ENCODE results near the gene METTL25.

The METTL25 gene

GRCh38 chr12:82437744-82438143 is 79.4 kb downstream of the METTL25 start:
- Histone ChIP-seq H3K56ac (ENCODE audit: low read length) (no peak overlapping the region), H3K27me3 (ENCODE audit: insufficient read depth, low read length, poor library complexity) (no peaks in the 10 kb centered on the region), H3K4me3 (ENCODE audit: low read length) (no peak overlapping the region), H3K23ac (ENCODE audit: low read length) (no peak overlapping the region), H3K79me1 (ENCODE audit: low read length) (no peaks in the 10 kb centered on the region), H3K4me2 (ENCODE audit: low read length) (no peak overlapping the region), H2BK120ac (ENCODE audit: low read depth, low read length) (no peak overlapping the region), H4K5ac (ENCODE audit: low read length) (no peak overlapping the region), H2BK5ac (ENCODE audit: low read length) (no peak overlapping the region), H2AK5ac (ENCODE audit: low read length) (no peak overlapping the region), H4K8ac (ENCODE audit: low read depth, low read length) (no peak overlapping the region), H3K36me3 (ENCODE audit: control insufficient read depth, insufficient read depth, low read length) (no peaks in the 10 kb centered on the region), H3K18ac (ENCODE audit: low read length) (no peak overlapping the region), H2BK15ac (replicated peaks; ENCODE audit: low read depth) (no peak overlapping the region), H3K9ac (ENCODE audit: low read length) (no peak overlapping the region), H3K4ac (ENCODE audit: low read depth, low read length) (no peak overlapping the region), H3K4me1 (ENCODE audit: control insufficient read depth, low read depth, low read length) (no peaks in the 10 kb centered on the region), H3K27ac (ENCODE audit: low read depth, low read length) (no peak overlapping the region), H3K79me2 (ENCODE audit: control insufficient read depth, insufficient read depth, low read length) (no peaks in the 10 kb centered on the region)
- WGBS (ENCODE audit: extremely low coverage, insufficient coverage, low lambda C conversion rate), result no CpG with 5 or more reads among the region's 3 CpGs
- DNase-seq, result no peak

GRCh38 chr12:82438356-82438755 is 80.0 kb downstream of the METTL25 start:
- Histone ChIP-seq H2AK5ac (ENCODE audit: low read length) (no peak overlapping the region), H3K4me3 (ENCODE audit: low read length) (no peak overlapping the region), H3K27me3 (ENCODE audit: insufficient read depth, low read length, poor library complexity) (no peaks in the 10 kb centered on the region), H2BK120ac (ENCODE audit: low read depth, low read length) (no peak overlapping the region), H3K4me1 (ENCODE audit: control insufficient read depth, low read depth, low read length) (no peaks in the 10 kb centered on the region), H4K5ac (ENCODE audit: low read length) (no peak overlapping the region), H4K8ac (ENCODE audit: low read depth, low read length) (no peak overlapping the region), H3K4ac (ENCODE audit: low read depth, low read length) (no peak overlapping the region), H2BK5ac (ENCODE audit: low read length) (no peak overlapping the region), H2BK15ac (replicated peaks; ENCODE audit: low read depth) (no peak overlapping the region), H3K27ac (ENCODE audit: low read depth, low read length) (no peak overlapping the region), H3K23ac (ENCODE audit: low read length) (no peak overlapping the region), H3K79me2 (ENCODE audit: control insufficient read depth, insufficient read depth, low read length) (no peaks in the 10 kb centered on the region), H3K4me2 (ENCODE audit: low read length) (no peak overlapping the region), H3K18ac (ENCODE audit: low read length) (no peak overlapping the region), H3K36me3 (ENCODE audit: control insufficient read depth, insufficient read depth, low read length) (no peaks in the 10 kb centered on the region), H3K79me1 (ENCODE audit: low read length) (no peaks in the 10 kb centered on the region), H3K56ac (ENCODE audit: low read length) (no peak overlapping the region), H3K9ac (ENCODE audit: low read length) (no peak overlapping the region)
- no CpG with 5 or more reads among the region's 4 CpGs for WGBS (ENCODE audit: extremely low coverage, insufficient coverage, low lambda C conversion rate)
- no peak for DNase-seq

GRCh38 chr12:82440885-82441284 is 82.6 kb downstream of the METTL25 start:
- Histone ChIP-seq H4K5ac (ENCODE audit: low read length) (no peak overlapping the region), H3K79me1 (ENCODE audit: low read length) (no peaks in the 10 kb centered on the region), H3K27ac (ENCODE audit: low read depth, low read length) (no peak overlapping the region), H3K23ac (ENCODE audit: low read length) (no peak overlapping the region), H3K9ac (ENCODE audit: low read length) (no peak overlapping the region), H3K18ac (ENCODE audit: low read length) (no peak overlapping the region), H3K79me2 (ENCODE audit: control insufficient read depth, insufficient read depth, low read length) (no peaks in the 10 kb centered on the region), H3K27me3 (ENCODE audit: insufficient read depth, low read length, poor library complexity) (no peaks in the 10 kb centered on the region), H3K4ac (ENCODE audit: low read depth, low read length) (no peak overlapping the region), H2AK5ac (ENCODE audit: low read length) (no peak overlapping the region), H3K56ac (ENCODE audit: low read length) (no peak overlapping the region), H4K8ac (ENCODE audit: low read depth, low read length) (no peak overlapping the region), H2BK15ac (replicated peaks; ENCODE audit: low read depth) (no peak overlapping the region), H3K4me3 (ENCODE audit: low read length) (no peak overlapping the region), H3K36me3 (ENCODE audit: control insufficient read depth, insufficient read depth, low read length) (no peaks in the 10 kb centered on the region), H3K4me2 (ENCODE audit: low read length) (no peak overlapping the region), H2BK120ac (ENCODE audit: low read depth, low read length) (no peak overlapping the region), H2BK5ac (ENCODE audit: low read length) (no peak overlapping the region), H3K4me1 (ENCODE audit: control insufficient read depth, low read depth, low read length) (no peaks in the 10 kb centered on the region)
- WGBS (ENCODE audit: extremely low coverage, insufficient coverage, low lambda C conversion rate), result no CpG with 5 or more reads among the region's 1 CpG
- no peak for DNase-seq

DNA sequence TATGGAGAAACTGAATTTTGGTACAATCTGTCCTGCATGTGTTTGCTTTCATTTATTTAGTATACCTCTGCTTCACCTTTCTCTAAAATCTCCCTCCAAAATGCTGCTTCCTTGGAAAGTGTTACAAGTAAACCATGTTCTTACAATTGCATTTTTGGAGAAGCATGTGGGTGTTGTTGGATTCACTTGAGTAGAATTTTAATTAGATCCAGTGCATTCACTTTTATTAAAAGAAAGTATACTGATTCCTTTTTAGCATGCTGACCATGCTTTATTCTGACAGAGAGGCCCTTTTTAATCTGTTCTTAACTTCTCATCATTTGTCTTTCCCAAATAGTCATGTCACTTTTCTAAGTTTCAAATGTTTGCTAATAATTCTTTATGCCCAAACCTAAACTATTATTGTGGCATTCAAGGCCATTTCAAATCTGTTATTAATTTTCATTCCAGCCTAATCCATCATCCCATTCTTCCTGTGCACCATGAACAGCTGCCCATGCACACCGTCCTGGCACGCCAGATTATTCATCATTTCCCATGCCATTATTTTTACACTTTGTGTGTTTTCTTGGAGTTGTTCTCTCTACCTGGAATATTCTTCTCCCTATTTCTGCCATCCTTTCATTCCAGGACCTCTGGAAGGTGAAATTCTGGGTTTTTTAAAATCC is 90.7 kb downstream of the METTL25 start:
- no peak overlapping the region for H4K8ac ChIP-seq (ENCODE audit: low read depth, low read length)
- H2BK15ac ChIP-seq (replicated peaks; ENCODE audit: low read depth), result no peak overlapping the region
- DNase-seq, result no peak
- no peak overlapping the region for H2AK5ac ChIP-seq (ENCODE audit: low read length)
- H3K4me3 ChIP-seq (ENCODE audit: low read length), result no peak overlapping the region
- no CpG with 5 or more reads among the region's 2 CpGs for WGBS (ENCODE audit: extremely low coverage, insufficient coverage, low lambda C conversion rate)
- H3K27ac ChIP-seq (ENCODE audit: low read depth, low read length), result no peak overlapping the region
- H3K79me2 ChIP-seq (ENCODE audit: control insufficient read depth, insufficient read depth, low read length), result no peaks in the 10 kb centered on the region
- no peak overlapping the region for H3K18ac ChIP-seq (ENCODE audit: low read length)
- H3K23ac ChIP-seq (ENCODE audit: low read length), result no peak overlapping the region
- H4K5ac ChIP-seq (ENCODE audit: low read length), result no peak overlapping the region
- H3K4me1 ChIP-seq (ENCODE audit: control insufficient read depth, low read depth, low read length), result no peaks in the 10 kb centered on the region
- H3K27me3 ChIP-seq (ENCODE audit: insufficient read depth, low read length, poor library complexity), result no peaks in the 10 kb centered on the region
- H3K79me1 ChIP-seq (ENCODE audit: low read length), result no peaks in the 10 kb centered on the region
- no peak overlapping the region for H3K56ac ChIP-seq (ENCODE audit: low read length)
- H2BK5ac ChIP-seq (ENCODE audit: low read length), result no peak overlapping the region
- H3K4me2 ChIP-seq (ENCODE audit: low read length), result no peak overlapping the region
- H3K4ac ChIP-seq (ENCODE audit: low read depth, low read length), result no peak overlapping the region
- H3K9ac ChIP-seq (ENCODE audit: low read length), result no peak overlapping the region
- H3K36me3 ChIP-seq (ENCODE audit: control insufficient read depth, insufficient read depth, low read length), result no peaks in the 10 kb centered on the region
- H2BK120ac ChIP-seq (ENCODE audit: low read depth, low read length), result no peak overlapping the region

DNA sequence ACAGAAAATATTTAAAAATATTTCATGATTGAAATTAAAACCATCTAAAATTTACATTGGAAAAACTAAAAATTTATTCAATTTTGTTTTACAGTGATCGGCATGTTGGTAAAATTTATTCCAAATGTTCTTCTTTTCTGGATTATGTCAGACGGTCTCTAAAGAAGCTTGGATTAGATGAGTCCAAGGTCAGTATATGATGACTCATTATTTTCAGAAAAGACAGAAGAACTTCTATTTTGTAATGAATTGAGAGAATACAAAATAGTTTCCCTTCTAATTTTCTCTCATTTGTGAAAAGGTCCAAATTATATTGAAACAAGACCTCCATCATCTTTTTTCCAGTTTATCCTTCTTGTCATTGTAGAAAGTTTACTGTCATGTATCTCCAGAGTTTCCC is 98.3 kb downstream of the METTL25 start:
- Histone ChIP-seq H3K9ac (ENCODE audit: low read length) (no peak overlapping the region), H2BK15ac (replicated peaks; ENCODE audit: low read depth) (no peak overlapping the region), H2AK5ac (ENCODE audit: low read length) (no peak overlapping the region), H3K79me1 (ENCODE audit: low read length) (no peaks in the 10 kb centered on the region), H4K8ac (ENCODE audit: low read depth, low read length) (no peak overlapping the region), H3K4me3 (ENCODE audit: low read length) (no peak overlapping the region), H3K23ac (ENCODE audit: low read length) (no peak overlapping the region), H3K4ac (ENCODE audit: low read depth, low read length) (no peak overlapping the region), H3K18ac (ENCODE audit: low read length) (no peak overlapping the region), H2BK5ac (ENCODE audit: low read length) (no peak overlapping the region), H3K27me3 (ENCODE audit: insufficient read depth, low read length, poor library complexity) (no peaks in the 10 kb centered on the region), H3K56ac (ENCODE audit: low read length) (no peak overlapping the region), H3K4me1 (ENCODE audit: control insufficient read depth, low read depth, low read length) (no peaks in the 10 kb centered on the region), H3K27ac (ENCODE audit: low read depth, low read length) (no peak overlapping the region), H3K4me2 (ENCODE audit: low read length) (no peak overlapping the region), H3K79me2 (ENCODE audit: control insufficient read depth, insufficient read depth, low read length) (no peaks in the 10 kb centered on the region), H2BK120ac (ENCODE audit: low read depth, low read length) (no peak overlapping the region), H4K5ac (ENCODE audit: low read length) (no peak overlapping the region), H3K36me3 (ENCODE audit: control insufficient read depth, insufficient read depth, low read length) (no peaks in the 10 kb centered on the region)
- no CpG with 5 or more reads among the region's 2 CpGs for WGBS (ENCODE audit: extremely low coverage, insufficient coverage, low lambda C conversion rate)
- DNase-seq, result no peak

- no peak overlapping the region for H3K9ac ChIP-seq (ENCODE audit: low read length)
- no peak overlapping the region for H2BK15ac ChIP-seq (replicated peaks; ENCODE audit: low read depth)
- no peaks in the 10 kb centered on the region for H3K36me3 ChIP-seq (ENCODE audit: control insufficient read depth, insufficient read depth, low read length)
- no peak overlapping the region for H2AK5ac ChIP-seq (ENCODE audit: low read length)
- H3K79me2 ChIP-seq (ENCODE audit: control insufficient read depth, insufficient read depth, low read length), result no peaks in the 10 kb centered on the region
- no peak overlapping the region for H4K5ac ChIP-seq (ENCODE audit: low read length)
- H3K23ac ChIP-seq (ENCODE audit: low read length), result no peak overlapping the region
- H2BK120ac ChIP-seq (ENCODE audit: low read depth, low read length), result no peak overlapping the region
- H3K4me1 ChIP-seq (ENCODE audit: control insufficient read depth, low read depth, low read length), result no peaks in the 10 kb centered on the region
- WGBS (ENCODE audit: extremely low coverage, insufficient coverage, low lambda C conversion rate), result no CpG with 5 or more reads among the region's 1 CpG
- H3K4me2 ChIP-seq (ENCODE audit: low read length), result no peak overlapping the region
- no peaks in the 10 kb centered on the region for H3K79me1 ChIP-seq (ENCODE audit: low read length)
- no peak overlapping the region for H3K4me3 ChIP-seq (ENCODE audit: low read length)
- H3K18ac ChIP-seq (ENCODE audit: low read length), result no peak overlapping the region
- no peak overlapping the region for H3K27ac ChIP-seq (ENCODE audit: low read depth, low read length)
- H3K56ac ChIP-seq (ENCODE audit: low read length), result no peak overlapping the region
- no peaks in the 10 kb centered on the region for H3K27me3 ChIP-seq (ENCODE audit: insufficient read depth, low read length, poor library complexity)
- H2BK5ac ChIP-seq (ENCODE audit: low read length), result no peak overlapping the region
- H3K4ac ChIP-seq (ENCODE audit: low read depth, low read length), result no peak overlapping the region
- H4K8ac ChIP-seq (ENCODE audit: low read depth, low read length), result no peak overlapping the region
- DNase-seq, result no peak
These were observed 99.8 kb downstream of the METTL25 start for GRCh38 chr12:82458101-82458500.

Data from mesendoderm (in vitro differentiated cells).